PFSK-1 (cell line): ENCODE data around the gene FOSL2.

Experiments used
- FOXP2 ChIP-seq: optimal IDR thresholded peaks from 2 replicates; pipeline ENCODE3; 2011; ENCODE audit warnings: borderline replicate concordance, control low read depth, inconsistent platforms; ENCODE audit not compliant: insufficient read depth; ENCODE audit errors: extremely low read length, extremely low read depth
- POLR2AphosphoS5 ChIP-seq: IDR thresholded peaks from 2 replicates; pipeline ENCODE4 v1.6.1; 2012; ENCODE audit warnings: low read depth, mild to moderate bottlenecking, control low read depth, low read length, moderate library complexity
- SIN3A ChIP-seq: IDR thresholded peaks from 2 replicates; pipeline ENCODE4 v1.6.1; 2012; ENCODE audit warnings: mild to moderate bottlenecking, low read length, moderate library complexity, borderline replicate concordance; ENCODE audit not compliant: insufficient read depth
- TAF1 ChIP-seq: IDR thresholded peaks from 2 replicates; pipeline ENCODE4 v1.6.1; 2012; ENCODE audit warnings: low read length, control low read depth, borderline replicate concordance; ENCODE audit not compliant: insufficient read depth
- TF ChIP-seq, protein P1 (sequence below), 2 experiments: IDR thresholded peaks; 2 replicates each; pipeline versions ENCODE4 v1.6.1 to v1.8.0; 2011 to 2012; ENCODE audit warnings: low read depth in 2 of 2, low read length in 2 of 2, control low read depth in 1 of 2, inconsistent platforms in 1 of 2, mild to moderate bottlenecking in 1 of 2, moderate library complexity in 1 of 2; ENCODE audit not compliant: insufficient read depth in 1 of 2

GRCh38 chr2:28352610-28353195, 40.0 kb upstream of the FOSL2 start:
- TF ChIP-seq, protein P1, sequence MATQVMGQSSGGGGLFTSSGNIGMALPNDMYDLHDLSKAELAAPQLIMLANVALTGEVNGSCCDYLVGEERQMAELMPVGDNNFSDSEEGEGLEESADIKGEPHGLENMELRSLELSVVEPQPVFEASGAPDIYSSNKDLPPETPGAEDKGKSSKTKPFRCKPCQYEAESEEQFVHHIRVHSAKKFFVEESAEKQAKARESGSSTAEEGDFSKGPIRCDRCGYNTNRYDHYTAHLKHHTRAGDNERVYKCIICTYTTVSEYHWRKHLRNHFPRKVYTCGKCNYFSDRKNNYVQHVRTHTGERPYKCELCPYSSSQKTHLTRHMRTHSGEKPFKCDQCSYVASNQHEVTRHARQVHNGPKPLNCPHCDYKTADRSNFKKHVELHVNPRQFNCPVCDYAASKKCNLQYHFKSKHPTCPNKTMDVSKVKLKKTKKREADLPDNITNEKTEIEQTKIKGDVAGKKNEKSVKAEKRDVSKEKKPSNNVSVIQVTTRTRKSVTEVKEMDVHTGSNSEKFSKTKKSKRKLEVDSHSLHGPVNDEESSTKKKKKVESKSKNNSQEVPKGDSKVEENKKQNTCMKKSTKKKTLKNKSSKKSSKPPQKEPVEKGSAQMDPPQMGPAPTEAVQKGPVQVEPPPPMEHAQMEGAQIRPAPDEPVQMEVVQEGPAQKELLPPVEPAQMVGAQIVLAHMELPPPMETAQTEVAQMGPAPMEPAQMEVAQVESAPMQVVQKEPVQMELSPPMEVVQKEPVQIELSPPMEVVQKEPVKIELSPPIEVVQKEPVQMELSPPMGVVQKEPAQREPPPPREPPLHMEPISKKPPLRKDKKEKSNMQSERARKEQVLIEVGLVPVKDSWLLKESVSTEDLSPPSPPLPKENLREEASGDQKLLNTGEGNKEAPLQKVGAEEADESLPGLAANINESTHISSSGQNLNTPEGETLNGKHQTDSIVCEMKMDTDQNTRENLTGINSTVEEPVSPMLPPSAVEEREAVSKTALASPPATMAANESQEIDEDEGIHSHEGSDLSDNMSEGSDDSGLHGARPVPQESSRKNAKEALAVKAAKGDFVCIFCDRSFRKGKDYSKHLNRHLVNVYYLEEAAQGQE (IDR thresholded peaks at IDR 0.05; ENCODE audit: insufficient read depth in 1 of 2, low read depth in 2 of 2, low read length in 2 of 2) = no peak
- TF ChIP-seq TAF1 (no peak), POLR2AphosphoS5 (no peak), SIN3A (no peak), FOXP2 (no peak)
